Stimulated activated CD4-positive, alpha-beta T cell treated with anti-CD3 and anti-CD28 coated beads, TNF-alpha, amount 100 ng/mL, for 1 hour (primary cell): Measurements from ENCODE around the gene CLIP1.
"Not testable (repeated sequence)": the region's sequence is repeated elsewhere in the genome, so short reads cannot be mapped to it uniquely, and the experiment has no call there.

ENCODE experiments used
- DNase-seq, 3 donors: peaks; one replicate each; pipeline ENCODE4 v3.0.0-alpha.2; 2020; ENCODE audit warnings: low read depth in 3 of 3, low spot score in 1 of 3

Gene CLIP1

GRCh38 chr12:122437656-122438121 lies 15.2 kb upstream of the CLIP1 start:
- no peak for DNase-seq

GRCh38 chr12:122435186-122435585 lies 12.7 kb upstream of the CLIP1 start:
- DNase-seq = no peak

- not testable (repeated sequence) for DNase-seq
These were observed 6.6 kb upstream of the CLIP1 start for GRCh38 chr12:122429043-122429442.

- DNase-seq = no peak
These were observed 4.9 kb upstream of the CLIP1 start for GRCh38 chr12:122427403-122427802.

GRCh38 chr12:122423258-122424165 lies 1.0 kb upstream of the CLIP1 start:
- no peak for DNase-seq

DNA sequence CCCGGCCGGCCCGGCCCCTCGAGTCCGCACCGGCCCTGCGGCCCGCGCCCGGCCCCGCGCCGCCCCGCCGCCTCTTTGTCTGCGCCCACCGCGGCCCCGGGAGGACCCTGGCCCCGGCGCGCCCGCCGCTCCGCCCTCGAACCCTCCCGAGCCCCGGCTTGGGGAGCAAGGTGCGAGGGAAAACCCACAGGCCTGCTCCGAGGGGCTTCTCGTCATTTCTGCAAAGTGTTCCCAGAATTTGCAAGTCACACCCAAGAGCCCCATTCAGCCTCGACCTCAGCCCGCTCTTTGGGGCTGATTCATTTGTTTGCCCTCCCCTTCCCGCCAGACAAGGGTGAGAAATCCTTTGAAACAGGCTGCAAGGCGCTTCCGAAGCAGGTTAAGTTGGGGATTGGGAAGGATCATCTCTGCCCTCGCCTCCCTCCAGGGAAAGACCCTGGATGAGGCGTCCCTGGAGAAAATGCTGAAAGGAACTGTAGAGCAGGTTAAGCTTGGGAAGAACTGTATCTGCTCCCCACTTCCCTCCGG lies 325 bp upstream of the CLIP1 start:
- peak in 1 of 3 donors; percentile 26 for DNase-seq

- DNase-seq = no peak
These were observed 1.2 kb downstream of the CLIP1 start for GRCh38 chr12:122421187-122421820.

DNA sequence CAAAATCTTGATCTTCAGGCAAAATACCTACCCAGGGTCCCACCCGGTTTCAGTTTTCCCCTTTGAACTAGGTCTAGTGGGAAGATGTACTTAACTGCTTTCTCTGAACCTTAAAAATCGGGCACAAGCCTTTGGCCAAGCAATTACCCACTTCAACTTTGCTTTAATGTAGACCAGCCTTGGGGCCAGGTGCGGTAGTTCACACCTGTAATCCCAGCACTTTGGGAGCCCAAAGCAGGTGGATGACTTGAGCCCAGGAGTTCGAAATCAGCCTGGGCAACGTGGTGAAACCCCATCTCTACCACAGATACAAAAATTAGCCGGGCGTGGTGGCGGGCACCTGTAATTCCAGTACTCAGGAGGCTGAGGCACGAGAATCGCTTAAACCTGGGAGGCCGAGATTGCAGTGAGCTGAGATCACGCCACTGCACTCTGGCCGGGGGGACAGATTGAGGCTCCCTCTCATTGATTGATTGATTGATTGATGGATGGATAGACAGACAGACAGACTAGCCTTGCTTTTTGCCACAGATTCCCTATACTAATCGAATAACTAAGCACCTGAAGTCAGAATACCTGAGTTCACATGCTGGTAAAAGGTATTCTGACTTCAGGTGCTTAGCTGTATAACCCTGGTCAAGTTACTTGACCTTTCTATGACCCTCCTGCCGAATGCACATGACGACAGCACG lies 1.9 kb downstream of the CLIP1 start:
- no peak for DNase-seq

GRCh38 chr12:122419094-122419493 lies 3.4 kb downstream of the CLIP1 start:
- not testable (repeated sequence) for DNase-seq

DNA sequence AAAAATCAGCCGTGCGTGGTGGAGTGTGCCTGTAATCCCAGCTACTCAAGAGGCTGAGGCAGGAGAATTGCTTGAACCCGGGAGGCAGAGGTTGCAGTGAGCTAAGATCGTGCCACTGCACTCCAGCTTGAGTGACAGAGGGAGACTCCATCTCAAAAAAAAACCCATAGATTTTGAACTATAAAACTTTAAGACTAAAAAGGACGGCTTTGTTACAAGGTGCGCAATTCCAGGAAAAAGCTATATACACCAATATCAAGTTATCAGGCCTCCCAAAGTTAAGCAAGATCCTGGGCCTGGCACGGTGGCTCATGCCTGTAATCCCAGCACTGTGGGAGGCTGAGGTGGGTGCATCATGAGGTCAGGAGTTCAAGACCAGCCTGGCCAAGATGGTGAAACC lies 6.8 kb downstream of the CLIP1 start:
- not testable (repeated sequence) for DNase-seq

DNA sequence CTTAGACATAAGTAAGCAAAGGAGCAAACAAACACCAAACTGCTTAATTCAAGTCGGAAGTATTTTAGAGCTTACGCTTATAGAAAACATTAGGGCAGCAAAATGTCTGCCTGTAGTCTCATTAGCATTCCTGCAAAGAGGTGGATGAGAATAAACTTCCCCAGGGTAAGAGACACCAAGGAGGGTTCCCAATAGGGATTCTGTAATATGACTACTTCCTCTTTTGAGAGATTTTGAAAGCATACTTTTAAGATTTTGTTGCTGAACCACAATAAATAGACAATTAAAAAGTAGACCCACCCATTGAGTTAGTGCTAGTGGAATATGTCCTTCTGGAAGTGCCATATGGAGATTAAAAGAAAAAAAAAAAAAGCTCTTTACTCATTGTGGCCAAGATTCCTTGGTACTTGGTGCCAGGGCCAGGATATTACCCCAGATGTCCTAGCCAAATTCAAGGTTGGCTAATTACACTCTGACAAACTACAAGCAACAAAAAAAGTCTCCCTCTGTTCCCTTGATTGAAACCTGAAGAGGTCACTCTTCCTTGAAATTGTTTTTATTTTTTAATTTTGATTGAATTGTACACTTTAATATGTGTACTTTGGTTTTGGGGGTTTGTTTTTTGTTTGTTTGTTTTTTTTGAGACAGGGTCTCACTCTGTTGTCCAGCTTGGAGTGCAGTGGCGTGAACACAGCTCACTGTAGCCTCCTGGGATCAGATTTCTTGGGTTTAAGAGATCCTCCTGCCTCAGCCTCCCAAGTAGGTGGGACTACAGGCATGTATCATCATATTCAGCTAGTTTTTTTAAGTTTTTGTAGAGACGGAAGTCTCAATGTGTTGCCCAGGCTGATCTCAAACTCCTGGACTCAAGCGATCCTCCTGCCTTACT lies 8.7 kb downstream of the CLIP1 start:
- no peak for DNase-seq

DNA sequence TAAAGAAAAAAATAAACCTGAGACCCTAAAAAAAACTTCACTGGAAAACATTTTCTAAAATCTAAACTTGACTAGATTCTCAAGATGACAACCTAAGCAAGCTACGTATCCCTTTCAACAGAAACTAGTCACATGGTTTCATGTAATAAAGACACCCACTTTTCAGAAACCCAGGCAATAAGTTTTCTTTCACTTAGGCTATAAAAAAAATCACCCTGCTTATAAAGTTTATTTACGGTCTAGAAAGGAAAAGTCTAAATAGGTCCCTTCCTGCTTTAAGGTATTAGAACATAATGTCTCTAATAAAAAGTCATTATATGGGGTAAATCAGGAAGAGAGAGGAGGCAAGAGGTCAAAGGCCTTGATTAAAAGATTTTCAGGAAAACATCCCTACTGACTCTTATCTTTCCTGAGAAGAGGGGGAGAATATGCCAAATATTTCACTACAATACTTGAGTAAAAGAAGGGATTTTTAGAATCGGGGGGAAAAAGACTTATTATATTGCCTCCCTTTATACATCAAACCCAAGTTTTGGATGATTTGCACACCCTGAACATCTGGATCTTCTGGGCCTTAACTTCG lies 9.5 kb downstream of the CLIP1 start:
- no peak for DNase-seq

DNA sequence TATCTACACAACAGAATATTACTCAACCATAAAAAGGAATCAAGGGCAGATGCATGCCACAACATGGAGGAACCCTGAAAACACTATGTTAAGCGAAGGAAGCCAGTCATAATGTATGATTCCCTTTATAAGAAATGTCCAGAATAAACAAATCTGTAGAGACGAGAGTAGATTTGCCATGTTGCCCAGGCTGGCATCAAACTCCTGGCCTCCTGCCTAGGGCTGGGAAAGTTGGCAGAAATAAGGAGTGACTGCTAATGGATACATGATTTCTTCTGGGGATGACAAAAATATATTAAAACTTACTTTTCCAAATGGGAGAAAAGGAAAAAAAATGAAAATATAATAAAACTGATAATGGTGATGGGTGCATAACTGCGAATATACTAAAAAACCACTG lies 10.9 kb downstream of the CLIP1 start:
- DNase-seq = no peak

DNA sequence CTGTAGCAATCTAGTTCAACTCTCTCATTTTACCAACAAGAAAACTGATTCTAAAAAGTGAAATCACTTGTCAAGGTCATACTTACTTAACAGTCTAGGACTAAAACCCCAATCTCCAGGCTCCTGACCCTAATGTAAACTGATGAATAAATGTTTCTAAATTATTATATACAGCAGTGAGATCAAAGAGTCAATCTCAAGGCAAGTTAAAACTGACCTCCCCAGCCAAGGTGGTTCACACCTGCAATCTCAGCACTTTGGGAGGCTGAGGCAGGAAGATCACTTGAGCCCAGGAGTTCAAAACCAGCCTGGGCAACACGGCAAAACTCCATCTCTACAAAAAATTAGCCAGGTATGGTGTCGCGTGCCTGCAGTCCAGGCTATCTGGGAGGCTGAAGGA lies 15.3 kb downstream of the CLIP1 start:
- no peak for DNase-seq

GRCh38 chr12:122406701-122407164 lies 15.7 kb downstream of the CLIP1 start:
- DNase-seq = no peak

- DNase-seq = no peak
These were observed 18.6 kb downstream of the CLIP1 start for GRCh38 chr12:122403831-122404230.

DNA sequence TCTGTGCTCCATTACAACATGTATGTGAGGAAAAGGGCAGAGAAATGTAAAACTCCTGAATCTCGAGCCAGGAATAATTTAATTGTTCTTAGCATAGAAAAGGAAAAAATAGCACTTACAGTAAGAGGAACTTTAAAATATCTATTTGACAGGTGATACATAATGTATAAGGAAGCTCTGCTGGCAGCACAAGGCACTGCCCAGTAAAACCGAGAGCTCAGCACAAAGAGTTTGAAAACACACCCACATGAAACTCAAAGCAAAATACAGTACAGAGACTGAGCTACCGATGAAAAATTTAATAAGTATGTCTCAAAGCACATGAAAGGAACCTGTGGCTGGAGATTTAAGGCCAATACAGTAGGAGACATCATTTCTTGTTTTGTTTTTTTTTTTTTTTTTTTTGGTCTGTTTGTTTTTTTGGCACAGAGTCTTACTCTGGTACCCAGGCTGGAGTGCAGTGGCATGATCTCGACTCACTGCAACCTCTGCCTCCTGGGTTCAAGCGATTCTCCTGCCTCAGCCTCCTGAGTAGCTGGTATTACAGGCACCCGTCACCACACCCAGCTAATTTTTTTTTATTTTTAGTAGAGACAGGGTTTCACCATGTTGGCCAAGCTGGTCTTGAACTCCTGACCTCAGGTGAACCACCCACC lies 19.2 kb downstream of the CLIP1 start:
- no peak for DNase-seq

DNA sequence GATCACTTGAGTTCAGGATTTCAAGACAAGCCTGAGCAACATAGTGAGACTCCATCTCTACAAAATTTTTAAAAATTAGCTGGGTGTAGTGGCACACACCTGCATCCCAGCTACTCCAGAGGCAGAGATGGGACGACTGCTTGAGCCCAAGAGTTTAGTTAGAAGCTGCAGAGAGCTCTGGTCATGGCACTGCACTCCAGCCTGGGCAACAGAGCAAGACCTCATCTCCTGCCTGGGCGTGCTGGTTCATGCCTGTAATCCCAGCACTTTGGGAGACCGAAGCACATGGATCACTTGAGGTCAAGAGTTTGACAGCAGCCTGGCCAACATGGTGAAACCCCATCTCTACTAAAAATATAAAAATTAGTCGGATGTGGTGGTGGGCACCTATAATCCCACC lies 20.2 kb downstream of the CLIP1 start:
- DNase-seq = no peak

- DNase-seq = peak in 2 of 3 donors; percentile 14 to 24
These were observed 22.7 kb downstream of the CLIP1 start for GRCh38 chr12:122399592-122400373.
